ENCODE data around the gene MEG3.

DNA sequence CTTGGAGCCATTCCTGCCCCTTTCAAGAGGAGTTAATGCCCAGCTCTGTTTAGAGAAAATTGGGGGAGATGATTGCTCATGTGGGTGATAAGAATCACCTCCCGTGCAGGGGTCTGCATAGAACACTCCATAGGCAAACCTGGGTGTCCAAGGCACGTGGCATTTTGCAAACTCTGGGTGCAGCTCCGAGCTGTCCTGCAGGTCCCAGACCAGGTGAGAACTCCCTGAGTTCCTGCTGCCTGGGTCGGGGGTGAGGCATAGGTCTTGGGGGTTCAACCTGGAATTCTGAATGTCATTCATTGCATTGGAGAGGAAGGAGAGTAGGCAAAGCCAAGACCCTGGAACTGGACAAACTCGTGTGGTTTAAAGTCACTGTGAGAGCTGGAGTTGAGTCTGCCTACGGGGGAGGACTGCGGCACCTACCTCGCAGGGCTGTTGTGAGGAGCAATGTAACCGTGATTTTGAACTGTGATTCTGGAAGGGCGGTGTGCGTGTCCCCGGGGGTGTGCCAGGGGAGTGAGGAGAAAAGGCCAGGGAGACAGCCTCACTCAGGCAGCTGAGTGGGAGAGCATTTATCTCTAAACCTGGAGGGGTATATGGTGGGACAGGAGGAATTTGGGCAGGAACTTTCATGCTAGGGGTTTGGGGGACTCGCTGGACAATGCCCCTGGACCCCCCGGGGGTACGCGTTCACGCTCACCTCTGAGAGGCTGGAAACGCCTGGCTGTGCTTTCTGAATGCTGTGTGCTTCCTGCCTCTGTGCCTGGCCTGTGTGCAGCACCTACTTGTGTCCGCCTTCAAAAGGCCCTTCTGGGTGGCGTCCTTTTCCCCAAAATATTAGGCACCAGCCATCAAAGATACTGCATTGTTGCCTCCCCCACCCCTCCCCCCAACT is 30.4 kb downstream of the MEG3 start:
- no peak for TF ChIP-seq CTCF (IDR thresholded peaks at IDR 0.05; ENCODE audit: poor library complexity, severe bottlenecking)
- TF ChIP-seq EZH2 (IDR thresholded peaks at IDR 0.05; ENCODE audit: borderline replicate concordance, insufficient read depth, low read length, poor library complexity, severe bottlenecking), result no peak
- no peak for TF ChIP-seq RAD21 (conservative IDR thresholded peaks at IDR 0.05)
- no peak for TF ChIP-seq POLR2AphosphoS5 (IDR thresholded peaks at IDR 0.05)
- no peak for TF ChIP-seq MXI1 (conservative IDR thresholded peaks at IDR 0.05; ENCODE audit: poor library complexity, severe bottlenecking)
- no peak for TF ChIP-seq EP300 (conservative IDR thresholded peaks at IDR 0.05; ENCODE audit: poor library complexity, severe bottlenecking)
- TF ChIP-seq, protein P1, sequence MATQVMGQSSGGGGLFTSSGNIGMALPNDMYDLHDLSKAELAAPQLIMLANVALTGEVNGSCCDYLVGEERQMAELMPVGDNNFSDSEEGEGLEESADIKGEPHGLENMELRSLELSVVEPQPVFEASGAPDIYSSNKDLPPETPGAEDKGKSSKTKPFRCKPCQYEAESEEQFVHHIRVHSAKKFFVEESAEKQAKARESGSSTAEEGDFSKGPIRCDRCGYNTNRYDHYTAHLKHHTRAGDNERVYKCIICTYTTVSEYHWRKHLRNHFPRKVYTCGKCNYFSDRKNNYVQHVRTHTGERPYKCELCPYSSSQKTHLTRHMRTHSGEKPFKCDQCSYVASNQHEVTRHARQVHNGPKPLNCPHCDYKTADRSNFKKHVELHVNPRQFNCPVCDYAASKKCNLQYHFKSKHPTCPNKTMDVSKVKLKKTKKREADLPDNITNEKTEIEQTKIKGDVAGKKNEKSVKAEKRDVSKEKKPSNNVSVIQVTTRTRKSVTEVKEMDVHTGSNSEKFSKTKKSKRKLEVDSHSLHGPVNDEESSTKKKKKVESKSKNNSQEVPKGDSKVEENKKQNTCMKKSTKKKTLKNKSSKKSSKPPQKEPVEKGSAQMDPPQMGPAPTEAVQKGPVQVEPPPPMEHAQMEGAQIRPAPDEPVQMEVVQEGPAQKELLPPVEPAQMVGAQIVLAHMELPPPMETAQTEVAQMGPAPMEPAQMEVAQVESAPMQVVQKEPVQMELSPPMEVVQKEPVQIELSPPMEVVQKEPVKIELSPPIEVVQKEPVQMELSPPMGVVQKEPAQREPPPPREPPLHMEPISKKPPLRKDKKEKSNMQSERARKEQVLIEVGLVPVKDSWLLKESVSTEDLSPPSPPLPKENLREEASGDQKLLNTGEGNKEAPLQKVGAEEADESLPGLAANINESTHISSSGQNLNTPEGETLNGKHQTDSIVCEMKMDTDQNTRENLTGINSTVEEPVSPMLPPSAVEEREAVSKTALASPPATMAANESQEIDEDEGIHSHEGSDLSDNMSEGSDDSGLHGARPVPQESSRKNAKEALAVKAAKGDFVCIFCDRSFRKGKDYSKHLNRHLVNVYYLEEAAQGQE (IDR thresholded peaks at IDR 0.05; ENCODE audit: borderline replicate concordance), result no peak
- no peak for TF ChIP-seq TAF1 (IDR thresholded peaks at IDR 0.05; ENCODE audit: low read depth)
- TF ChIP-seq SMC3 (conservative IDR thresholded peaks at IDR 0.05; ENCODE audit: poor library complexity), result no peak

All from neural cell (in vitro differentiated cells).